ENCODE measurements around the gene PHF1. TPM values are rescaled to one million over a fixed set of nuclear protein-coding genes. Genes with fewer than 3 reads are reported as not detected.

PHF1 gene
- total and polyA plus RNA-seq, 2 of the 13 experiments (the other 11 are each of a cell fraction or from before 2014, with no cell fraction given) = 25.4 to 61.9 TPM

DNA sequence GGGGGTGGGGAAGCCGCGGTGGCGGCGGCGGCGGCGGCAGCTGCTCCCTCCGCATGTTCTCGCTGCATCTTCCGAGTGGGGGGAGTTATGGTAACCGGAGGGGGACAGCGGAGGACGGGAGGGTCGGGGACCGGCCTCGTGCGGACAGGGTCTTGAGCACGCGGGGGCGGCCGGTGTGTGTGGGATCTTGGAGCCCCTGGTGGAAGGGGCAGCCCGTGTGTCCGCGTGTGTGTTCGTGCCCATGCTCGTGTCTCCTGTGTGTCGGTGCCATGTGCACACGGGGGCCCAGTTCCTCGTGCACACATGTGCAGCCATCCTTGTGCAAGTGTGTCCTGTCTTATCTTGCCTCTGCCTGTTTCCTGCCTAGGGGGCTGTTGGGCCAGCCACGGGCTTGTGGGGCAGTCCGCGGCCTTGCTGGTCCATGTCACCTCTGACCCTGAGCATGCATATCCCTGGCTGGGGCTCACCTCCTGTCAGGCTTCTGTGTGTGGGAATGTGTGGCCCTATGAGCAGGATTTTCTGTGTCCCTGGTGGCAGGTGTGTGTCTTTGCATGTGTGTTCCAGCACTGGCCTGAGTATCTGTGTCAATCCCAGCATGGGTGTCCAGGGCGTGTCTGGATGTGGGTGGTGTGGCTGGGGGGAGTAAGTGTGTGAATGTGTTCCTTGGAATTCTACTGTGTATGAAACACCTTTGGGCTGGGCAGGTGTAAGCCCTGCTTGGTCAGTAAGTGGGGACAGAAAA, 17.6 kb downstream of the PHF1 start (continued):
- TF ChIP-seq ATF7 (IDR thresholded peaks at IDR 0.05) (no peak), ATF7 (CRISPR knock-in tag; IDR thresholded peaks at IDR 0.05) (no peak), PCBP2 (optimal IDR thresholded peaks at IDR 0.05; ENCODE audit: low read depth, low read length, poor library complexity, severe bottlenecking) (no peak), CENPX (CRISPR knock-in tag; IDR thresholded peaks at IDR 0.05) (0 out of 2 replicates have a peak, but pooled peaks have one; percentile 74), HNF4A (CRISPR knock-in tag; IDR thresholded peaks at IDR 0.05) (0 out of 2 replicates have a peak, but pooled peaks have one; percentile 10), CEBPG (CRISPR knock-in tag; IDR thresholded peaks at IDR 0.05) (peak; percentile 11; the same call in 1 of the 2 replicates), YEATS2 (CRISPR knock-in tag; IDR thresholded peaks at IDR 0.05; ENCODE audit: borderline replicate concordance) (0 out of 2 replicates have a peak, but pooled peaks have one; percentile 27), REXO4 (CRISPR knock-in tag; IDR thresholded peaks at IDR 0.05; ENCODE audit: borderline replicate concordance) (0 out of 2 replicates have a peak, but pooled peaks have one; percentile 71), MIER3 (CRISPR knock-in tag; IDR thresholded peaks at IDR 0.05; ENCODE audit: borderline replicate concordance) (no peak), ZFY (CRISPR knock-in tag; IDR thresholded peaks at IDR 0.05) (peak; percentile 44; the same call in 1 of the 2 replicates), KLF16 (CRISPR knock-in tag; IDR thresholded peaks at IDR 0.05) (0 out of 4 replicates have a peak, but pooled peaks of 1 of the 2 experiments have one; percentile 34), ZNF501 (CRISPR knock-in tag; IDR thresholded peaks at IDR 0.05) (peak; percentile 66), ZMYM3 (CRISPR knock-in tag; IDR thresholded peaks at IDR 0.05) (peak; percentile 40; the same call in 1 of the 2 replicates), EZH2 (conservative IDR thresholded peaks at IDR 0.05; ENCODE audit: low read depth, low read length) (no peak), MXD4 (CRISPR knock-in tag; IDR thresholded peaks at IDR 0.05) (0 out of 2 replicates have a peak, but pooled peaks have one; percentile 42), ZFP36 (IDR thresholded peaks at IDR 0.05; ENCODE audit: borderline replicate concordance, low read depth, low read length, partially characterized antibody) (no peak), RFX3 (CRISPR knock-in tag; IDR thresholded peaks at IDR 0.05) (no peak), ZNF3 (CRISPR knock-in tag; IDR thresholded peaks at IDR 0.05) (no peak)
- TF ChIP-seq, protein P1, sequence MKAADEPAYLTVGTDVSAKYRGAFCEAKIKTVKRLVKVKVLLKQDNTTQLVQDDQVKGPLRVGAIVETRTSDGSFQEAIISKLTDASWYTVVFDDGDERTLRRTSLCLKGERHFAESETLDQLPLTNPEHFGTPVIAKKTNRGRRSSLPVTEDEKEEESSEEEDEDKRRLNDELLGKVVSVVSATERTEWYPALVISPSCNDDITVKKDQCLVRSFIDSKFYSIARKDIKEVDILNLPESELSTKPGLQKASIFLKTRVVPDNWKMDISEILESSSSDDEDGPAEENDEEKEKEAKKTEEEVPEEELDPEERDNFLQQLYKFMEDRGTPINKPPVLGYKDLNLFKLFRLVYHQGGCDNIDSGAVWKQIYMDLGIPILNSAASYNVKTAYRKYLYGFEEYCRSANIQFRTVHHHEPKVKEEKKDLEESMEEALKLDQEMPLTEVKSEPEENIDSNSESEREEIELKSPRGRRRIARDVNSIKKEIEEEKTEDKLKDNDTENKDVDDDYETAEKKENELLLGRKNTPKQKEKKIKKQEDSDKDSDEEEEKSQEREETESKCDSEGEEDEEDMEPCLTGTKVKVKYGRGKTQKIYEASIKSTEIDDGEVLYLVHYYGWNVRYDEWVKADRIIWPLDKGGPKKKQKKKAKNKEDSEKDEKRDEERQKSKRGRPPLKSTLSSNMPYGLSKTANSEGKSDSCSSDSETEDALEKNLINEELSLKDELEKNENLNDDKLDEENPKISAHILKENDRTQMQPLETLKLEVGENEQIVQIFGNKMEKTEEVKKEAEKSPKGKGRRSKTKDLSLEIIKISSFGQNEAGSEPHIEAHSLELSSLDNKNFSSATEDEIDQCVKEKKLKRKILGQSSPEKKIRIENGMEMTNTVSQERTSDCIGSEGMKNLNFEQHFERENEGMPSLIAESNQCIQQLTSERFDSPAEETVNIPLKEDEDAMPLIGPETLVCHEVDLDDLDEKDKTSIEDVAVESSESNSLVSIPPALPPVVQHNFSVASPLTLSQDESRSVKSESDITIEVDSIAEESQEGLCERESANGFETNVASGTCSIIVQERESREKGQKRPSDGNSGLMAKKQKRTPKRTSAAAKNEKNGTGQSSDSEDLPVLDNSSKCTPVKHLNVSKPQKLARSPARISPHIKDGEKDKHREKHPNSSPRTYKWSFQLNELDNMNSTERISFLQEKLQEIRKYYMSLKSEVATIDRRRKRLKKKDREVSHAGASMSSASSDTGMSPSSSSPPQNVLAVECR (CRISPR knock-in tag; IDR thresholded peaks at IDR 0.05; ENCODE audit: borderline replicate concordance) = 0 out of 2 replicates have a peak, but pooled peaks have one; percentile 15
- TF ChIP-seq, protein P2, sequence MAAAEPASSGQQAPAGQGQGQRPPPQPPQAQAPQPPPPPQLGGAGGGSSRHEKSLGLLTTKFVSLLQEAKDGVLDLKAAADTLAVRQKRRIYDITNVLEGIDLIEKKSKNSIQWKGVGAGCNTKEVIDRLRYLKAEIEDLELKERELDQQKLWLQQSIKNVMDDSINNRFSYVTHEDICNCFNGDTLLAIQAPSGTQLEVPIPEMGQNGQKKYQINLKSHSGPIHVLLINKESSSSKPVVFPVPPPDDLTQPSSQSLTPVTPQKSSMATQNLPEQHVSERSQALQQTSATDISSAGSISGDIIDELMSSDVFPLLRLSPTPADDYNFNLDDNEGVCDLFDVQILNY (CRISPR knock-in tag; conservative IDR thresholded peaks at IDR 0.05) = peak; percentile 43; the same call in 1 of the 2 replicates
- TF ChIP-seq, protein P3, sequence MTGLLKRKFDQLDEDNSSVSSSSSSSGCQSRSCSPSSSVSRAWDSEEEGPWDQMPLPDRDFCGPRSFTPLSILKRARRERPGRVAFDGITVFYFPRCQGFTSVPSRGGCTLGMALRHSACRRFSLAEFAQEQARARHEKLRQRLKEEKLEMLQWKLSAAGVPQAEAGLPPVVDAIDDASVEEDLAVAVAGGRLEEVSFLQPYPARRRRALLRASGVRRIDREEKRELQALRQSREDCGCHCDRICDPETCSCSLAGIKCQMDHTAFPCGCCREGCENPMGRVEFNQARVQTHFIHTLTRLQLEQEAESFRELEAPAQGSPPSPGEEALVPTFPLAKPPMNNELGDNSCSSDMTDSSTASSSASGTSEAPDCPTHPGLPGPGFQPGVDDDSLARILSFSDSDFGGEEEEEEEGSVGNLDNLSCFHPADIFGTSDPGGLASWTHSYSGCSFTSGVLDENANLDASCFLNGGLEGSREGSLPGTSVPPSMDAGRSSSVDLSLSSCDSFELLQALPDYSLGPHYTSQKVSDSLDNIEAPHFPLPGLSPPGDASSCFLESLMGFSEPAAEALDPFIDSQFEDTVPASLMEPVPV (CRISPR knock-in tag; IDR thresholded peaks at IDR 0.05) = 0 out of 2 replicates have a peak, but pooled peaks have one; percentile 36
- TF ChIP-seq, protein P4, sequence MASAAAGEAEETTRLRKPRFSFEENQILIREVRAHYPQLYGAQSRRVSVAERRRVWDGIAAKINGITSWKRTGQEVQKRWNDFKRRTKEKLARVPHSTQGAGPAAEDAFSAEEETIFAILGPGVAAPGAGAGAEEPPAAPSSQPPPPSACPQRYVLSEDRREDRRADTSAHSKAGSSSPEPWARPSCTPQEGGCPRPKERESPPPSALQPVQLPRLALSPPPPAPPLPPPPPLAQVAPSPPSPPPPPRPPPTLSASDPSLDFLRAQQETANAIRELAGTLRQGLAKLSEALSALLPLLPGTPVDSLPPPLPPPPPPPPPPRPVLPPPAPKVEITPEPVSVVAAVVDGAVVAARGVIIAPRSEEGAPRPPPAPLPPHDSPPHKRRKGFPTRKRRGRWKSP (CRISPR knock-in tag; IDR thresholded peaks at IDR 0.05) = no peak
